ENCODE data around the gene CALD1.

Gene CALD1

GRCh38 chr7:134778941-134779740, at the start of gene CALD1:
Gene CALD1, plus strand, starts transcription at chr7:134779634. Its CDS starts 88,100 bp downstream, at chr7:134867734.
- TF ChIP-seq CTCF (conservative IDR thresholded peaks at IDR 0.05; ENCODE audit: control insufficient read depth, insufficient read depth, low read depth, low read length) = no peak
- H3K4me3 ChIP-seq (ENCODE audit: control insufficient read depth, low read depth, low read length) = peak within 1 kb of the TSS; percentile 76
- DNase-seq (ENCODE audit: low read depth) = peak; percentile 97

GRCh38 chr7:134729895-134730294, 49.5 kb upstream of the CALD1 start:
- TF ChIP-seq CTCF (conservative IDR thresholded peaks at IDR 0.05; ENCODE audit: control insufficient read depth, insufficient read depth, low read depth, low read length) = no peak
- DNase-seq (ENCODE audit: low read depth) = no peak
- H3K4me3 ChIP-seq (ENCODE audit: control insufficient read depth, low read depth, low read length) = no peak overlapping the region

GRCh38 chr7:134730411-134730829, 49.0 kb upstream of the CALD1 start:
- DNase-seq (ENCODE audit: low read depth) = peak; percentile 50
- TF ChIP-seq CTCF (conservative IDR thresholded peaks at IDR 0.05; ENCODE audit: control insufficient read depth, insufficient read depth, low read depth, low read length) = no peak
- no peak overlapping the region for H3K4me3 ChIP-seq (ENCODE audit: control insufficient read depth, low read depth, low read length)

- DNase-seq (ENCODE audit: low read depth) = no peak
- H3K4me3 ChIP-seq (ENCODE audit: control insufficient read depth, low read depth, low read length) = no peak overlapping the region
- TF ChIP-seq CTCF (conservative IDR thresholded peaks at IDR 0.05; ENCODE audit: control insufficient read depth, insufficient read depth, low read depth, low read length) = no peak
Observed at GRCh38 chr7:134731616-134732015, 47.8 kb upstream of the CALD1 start.

GRCh38 chr7:134732728-134733127, 46.7 kb upstream of the CALD1 start:
- DNase-seq (ENCODE audit: low read depth) = no peak
- H3K4me3 ChIP-seq (ENCODE audit: control insufficient read depth, low read depth, low read length) = no peak overlapping the region
- no peak for TF ChIP-seq CTCF (conservative IDR thresholded peaks at IDR 0.05; ENCODE audit: control insufficient read depth, insufficient read depth, low read depth, low read length)

- no peak for DNase-seq (ENCODE audit: low read depth)
- TF ChIP-seq CTCF (conservative IDR thresholded peaks at IDR 0.05; ENCODE audit: control insufficient read depth, insufficient read depth, low read depth, low read length) = no peak
- no peak overlapping the region for H3K4me3 ChIP-seq (ENCODE audit: control insufficient read depth, low read depth, low read length)
Observed at GRCh38 chr7:134736381-134736780, 43.1 kb upstream of the CALD1 start.

Data from fibroblast of mammary gland (primary cell).